NOMO-1 (cell line): ENCODE data around the gene MED9.
"Not testable (repeated sequence)": the region's sequence is repeated elsewhere in the genome, so short reads cannot be mapped to it uniquely, and the experiment has no call there.

Source experiments
- DNase-seq, 2 experiments: peaks; one replicate each; lab custom pipeline; 2025; ENCODE audit not compliant: unreplicated experiment in 2 of 2; lab: John Stamatoyannopoulos, UW

MED9 gene, protein sequence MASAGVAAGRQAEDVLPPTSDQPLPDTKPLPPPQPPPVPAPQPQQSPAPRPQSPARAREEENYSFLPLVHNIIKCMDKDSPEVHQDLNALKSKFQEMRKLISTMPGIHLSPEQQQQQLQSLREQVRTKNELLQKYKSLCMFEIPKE

DNA sequence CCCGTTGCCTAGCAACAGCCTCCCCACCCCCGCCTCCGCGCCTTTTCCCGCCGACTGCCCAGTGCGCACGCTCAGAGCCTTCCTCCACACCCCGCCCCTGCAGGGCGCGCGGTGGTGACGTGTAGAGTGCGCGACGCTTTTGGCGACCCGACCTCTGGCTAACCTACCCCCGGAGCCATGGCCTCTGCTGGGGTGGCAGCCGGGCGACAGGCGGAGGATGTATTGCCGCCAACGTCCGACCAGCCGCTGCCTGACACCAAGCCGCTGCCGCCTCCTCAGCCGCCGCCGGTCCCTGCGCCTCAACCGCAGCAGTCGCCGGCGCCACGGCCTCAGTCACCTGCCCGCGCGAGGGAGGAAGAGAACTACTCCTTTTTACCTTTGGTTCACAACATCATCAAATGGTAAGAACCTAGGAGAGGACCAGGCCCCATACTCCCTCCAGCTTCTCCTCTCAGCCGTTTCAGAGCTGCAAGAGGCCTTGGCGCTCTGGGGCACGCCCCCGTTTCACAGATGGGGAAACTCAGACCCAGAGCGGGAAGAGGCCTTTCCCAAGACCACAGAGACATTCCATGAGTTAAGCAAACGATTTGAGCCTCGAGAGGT, at the start of gene MED9:
MED9 (plus strand) TSS at position 136 of the 603 bp plus-strand sequence; CDS start at position 178, 42 bp downstream.
- DNase-seq, result peak; percentile 85 to 95

DNA sequence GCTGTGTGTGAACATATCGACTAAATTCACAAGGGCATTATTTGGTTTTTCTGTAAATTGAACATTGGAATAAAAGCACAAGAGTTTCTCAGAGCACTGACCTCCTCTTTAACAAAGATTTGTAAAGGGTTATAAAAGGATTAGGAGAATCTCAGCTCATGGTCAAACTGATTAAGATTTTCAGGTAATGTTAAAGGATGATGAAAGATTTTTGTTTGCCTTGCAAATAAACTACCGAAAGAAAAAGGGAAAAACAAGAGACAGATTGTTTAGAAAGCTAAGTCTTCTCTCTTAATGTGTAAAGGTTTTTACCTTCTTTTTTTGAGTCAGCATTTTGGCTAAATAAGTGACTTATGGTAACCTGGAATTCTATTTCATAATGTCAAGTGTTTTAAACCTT, 47.6 kb upstream of the MED9 start:
- no peak for DNase-seq

DNA sequence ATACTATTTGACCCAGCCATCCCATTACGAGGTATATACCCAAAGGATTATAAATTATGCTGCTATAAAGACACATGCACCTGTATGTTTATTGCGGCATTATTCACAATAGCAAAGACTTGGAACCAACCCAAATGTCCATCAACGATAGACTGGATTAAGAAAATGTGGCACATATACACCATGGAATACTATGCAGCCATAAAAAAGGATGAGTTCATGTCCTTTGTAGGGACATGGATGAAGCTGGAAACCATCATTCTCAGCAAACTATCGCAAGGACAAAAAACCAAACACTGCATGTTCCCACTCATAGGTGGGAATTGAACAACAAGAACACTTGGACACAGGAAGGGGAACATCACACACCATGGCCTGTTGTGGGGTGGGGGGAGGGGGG, 45.9 kb upstream of the MED9 start:
- not testable (repeated sequence) for DNase-seq

DNA sequence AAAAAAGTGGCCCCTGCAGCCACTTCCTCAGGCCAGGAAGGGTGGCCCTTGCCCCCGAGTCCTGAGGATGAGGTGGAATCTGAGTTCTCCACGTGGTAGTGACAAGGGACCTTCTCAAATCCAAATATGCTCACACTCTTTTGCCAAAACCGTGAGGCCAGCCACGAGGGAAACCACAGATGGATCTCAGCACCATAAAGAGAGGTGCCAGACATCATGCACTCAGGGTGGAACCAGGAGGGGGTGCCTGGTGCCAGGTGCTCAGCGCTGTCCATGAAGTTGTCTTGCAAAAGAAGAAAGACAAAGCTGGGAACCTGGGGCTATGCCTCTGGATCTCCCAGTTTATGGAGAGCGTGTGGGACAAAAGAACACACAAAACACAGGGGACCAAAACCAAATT, 45.2 kb upstream of the MED9 start:
- no peak for DNase-seq

DNA sequence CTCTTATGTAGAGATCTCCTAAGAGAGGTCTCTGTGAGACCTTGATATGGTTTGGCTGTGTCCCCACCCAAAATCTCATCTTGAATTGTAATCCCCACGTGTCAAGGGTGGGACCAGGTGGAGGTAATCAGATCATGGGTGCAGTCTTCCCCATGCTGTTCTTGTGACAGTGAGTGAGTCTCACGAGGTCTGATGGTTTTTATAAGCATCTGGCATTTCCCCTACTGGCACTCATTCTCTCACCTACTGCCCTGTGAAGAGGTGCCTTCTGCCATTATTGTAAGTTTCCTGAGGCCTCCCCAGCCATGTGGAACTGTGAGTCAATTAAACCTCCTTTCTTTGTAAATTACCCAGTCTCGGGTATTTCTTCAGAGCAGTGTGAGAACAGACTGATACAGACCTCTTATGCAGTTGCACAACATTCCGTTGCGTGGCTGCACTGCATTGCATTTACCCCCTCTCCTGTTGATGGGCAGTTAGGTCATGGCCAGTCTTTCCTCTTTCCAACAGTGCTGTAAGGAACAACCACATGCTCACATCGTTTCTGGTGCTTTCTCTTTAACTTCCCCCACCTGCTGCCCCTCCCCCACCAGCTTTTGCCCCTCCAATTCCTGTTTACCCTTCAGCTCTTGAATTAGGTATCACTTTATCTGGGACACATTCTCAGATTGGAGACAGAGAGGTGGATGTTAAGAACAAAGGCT, 43.6 kb upstream of the MED9 start:
- DNase-seq, result peak; percentile 75 to 90

DNA sequence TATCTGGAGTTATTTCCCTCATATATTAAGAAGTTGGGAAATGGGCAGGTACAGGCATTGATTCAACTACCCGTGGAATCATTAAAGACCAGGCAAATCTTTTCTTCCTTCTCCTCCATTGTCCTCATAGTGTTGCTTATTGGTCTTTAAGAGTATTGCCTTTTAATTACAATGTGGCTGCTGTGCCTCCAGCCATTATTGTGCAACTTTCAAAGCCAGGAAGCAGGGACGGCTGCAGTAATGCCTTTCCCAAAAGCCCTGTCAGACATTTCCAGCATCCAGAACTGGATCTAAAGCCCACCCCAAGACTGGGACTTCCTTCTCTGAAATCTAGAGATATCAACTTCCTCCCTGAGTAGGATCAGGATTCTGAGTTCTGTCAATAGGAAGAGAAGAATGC, 42.3 kb upstream of the MED9 start:
- no peak for DNase-seq

DNA sequence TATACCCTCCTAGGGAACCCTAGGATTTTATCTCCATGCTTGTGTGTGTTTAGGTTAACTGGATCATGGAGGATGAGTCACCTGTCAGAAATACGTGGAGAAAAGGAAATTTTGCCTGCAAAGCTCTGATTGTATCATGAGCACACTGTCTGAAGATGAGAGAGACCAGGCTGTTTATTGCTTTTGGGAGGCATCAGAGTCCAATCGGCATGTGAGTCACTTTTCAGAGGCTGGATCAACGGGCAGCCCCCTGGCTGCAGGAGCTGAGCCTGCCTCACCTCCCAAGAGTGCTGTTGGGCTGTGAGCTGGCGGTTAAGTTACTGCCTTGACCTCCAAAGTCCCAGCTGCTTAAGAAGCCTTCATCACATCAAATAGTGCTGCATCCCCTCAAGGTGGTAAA, 41.5 kb upstream of the MED9 start:
- DNase-seq, result no peak

DNA sequence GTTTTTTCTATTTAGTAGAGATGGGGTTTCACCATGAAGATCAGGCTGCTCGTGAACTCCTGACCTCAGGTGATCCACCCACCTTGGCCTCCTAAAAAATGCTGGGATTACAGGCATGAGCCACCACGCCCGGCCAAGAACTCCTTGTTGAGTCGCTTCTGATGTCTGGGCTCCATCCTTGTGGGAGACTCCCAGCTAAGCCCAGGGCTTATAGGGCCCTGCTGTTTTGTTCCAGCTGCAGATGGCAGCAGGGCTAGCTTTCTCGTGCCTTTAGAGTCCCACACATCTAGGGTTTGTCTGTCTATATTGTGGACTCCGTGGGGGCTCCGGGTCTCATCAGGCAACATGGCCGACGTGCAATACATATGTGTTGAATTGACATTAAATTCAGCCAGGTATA, 39.3 kb upstream of the MED9 start:
- no peak for DNase-seq

DNA sequence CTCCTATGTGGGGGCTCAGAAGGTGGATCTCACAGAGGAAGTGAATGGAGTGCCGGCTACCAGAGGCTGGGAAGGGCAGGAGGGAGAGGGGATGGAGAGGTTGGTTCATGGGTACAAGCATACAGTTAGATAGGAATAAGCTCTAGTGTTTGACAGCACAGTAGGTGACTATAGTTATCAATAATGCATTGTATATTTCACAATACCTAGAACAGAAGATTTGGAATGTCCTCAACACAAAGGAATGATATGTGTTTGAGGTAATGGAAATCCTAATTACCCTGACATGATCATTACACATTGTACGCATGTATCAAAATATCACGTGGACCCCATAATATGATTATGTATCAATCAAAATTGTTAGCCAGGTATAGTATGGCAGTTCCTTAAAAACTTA, 38.9 kb upstream of the MED9 start:
- DNase-seq, result no peak

DNA sequence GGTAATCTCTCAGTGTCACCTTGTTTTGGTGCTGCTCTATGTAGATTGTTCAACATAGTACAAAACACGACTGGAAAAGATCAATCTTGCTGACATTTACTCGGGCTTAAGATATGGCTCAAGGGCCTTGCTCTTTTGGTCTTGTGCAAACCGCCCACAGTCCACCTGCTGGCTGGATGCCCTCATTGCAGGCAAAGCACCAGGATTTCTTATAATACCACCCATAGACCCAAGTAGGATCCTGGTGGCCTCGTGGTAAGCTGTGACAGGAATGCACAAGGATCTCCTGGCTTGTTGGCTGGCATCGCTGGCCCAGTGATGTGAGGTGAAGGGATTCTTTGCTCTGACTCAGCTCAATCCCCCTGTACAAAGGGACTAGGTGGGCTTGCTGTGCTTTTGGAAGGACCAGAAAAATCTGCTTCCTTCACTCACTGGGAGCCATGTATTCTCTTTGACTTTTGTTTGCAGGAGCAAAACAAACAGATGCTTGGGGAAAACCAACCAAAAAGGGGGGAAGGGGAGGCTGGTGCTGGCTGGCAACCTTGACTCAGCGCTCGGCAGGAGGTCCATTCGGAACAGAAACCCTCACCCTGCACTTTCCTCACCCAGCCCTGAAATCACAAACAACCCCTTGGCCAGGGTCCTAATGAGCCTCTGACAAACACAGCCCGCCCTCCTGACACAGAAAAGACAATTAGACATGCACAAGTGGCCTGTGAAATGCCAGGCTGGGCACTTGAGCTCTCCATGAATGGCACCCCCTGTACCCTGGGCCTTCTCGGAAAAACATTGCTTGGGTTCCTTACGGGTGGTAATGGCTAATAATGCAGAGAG, 36.6 kb upstream of the MED9 start:
- DNase-seq, result peak; percentile 57 to 58

DNA sequence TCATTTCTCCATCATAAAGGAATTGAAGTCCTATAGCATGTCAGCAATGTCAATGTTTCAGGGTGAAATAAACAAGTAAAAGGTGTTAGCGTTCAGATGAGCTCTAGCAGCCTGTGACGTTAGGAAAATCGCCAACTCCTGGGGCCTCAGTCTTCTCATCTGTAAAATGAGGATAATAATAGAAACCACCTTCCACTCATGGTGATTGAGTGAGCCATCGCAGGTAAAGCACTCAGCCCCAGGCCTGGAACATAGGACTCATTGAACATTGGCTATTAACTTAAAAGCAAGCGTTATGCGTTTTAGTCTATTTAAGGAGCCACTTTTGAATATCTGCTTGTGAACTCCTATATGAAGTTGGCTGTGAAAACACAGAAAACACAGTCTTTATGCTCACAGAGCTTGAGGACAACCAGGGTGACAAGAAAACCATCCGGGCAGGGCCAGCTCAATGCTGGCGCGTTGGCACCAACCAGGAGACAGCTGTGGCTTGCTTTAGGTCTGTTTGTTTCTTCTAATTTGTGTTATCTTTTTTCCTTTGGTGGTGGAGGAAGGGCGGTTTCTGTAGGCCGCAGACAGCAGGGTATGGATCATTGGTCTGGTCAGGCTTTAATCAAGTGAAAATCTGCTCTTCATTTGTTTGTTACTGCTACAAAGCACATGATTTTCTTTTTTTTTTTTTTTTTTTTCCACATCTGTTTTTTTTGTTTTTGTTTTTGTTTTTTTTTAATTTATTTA, 35.7 kb upstream of the MED9 start:
- DNase-seq, result no peak

DNA sequence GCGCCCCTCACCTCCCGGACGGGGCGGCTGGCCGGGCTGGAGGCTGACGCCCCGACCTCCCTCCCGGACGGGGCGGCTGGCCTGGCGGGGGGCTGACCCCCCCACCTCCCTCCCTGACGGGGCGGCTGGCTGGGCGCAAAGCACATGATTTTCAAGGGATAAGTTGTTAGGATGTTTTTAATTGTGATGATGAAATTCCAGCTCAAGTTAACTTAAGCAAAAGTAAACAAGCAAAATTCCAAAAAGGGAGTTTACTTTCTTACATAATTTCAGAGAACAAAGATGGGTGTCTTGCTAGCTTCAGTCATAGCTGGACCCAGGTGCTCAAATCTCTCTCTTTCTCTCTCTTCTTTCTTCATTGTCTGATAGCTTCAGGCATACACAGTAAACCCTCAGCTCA, 33.6 kb upstream of the MED9 start:
- DNase-seq, result no peak

DNA sequence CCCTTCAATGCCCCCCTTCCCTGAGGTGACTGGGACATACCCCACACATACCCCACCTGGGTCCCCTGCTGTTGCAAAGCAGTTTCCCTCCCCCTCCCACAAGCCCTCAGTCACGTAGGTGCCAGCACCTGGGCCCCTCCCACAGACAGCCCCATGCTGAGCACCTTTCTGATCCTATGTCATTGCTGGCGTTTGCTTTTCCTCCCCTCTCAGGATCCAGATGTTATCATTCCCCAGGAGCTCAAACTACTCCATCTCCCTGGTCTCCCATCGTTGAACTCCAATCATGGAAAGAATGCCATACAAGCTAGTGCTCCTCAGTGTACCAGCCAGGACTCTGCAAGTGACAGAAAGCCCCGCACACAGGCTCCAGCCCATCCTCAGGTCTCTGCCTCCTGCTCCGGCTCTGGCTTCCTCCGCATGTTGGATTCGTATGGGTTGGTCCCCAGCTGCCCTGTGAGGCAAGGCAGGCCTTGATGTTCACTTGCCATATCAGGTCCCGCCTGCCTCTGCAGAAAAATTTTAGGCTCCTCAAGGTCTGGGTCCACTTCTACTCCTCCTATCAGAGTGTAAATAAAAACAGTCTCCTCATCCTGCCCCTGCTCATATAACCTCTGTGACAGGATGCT, 31.4 kb upstream of the MED9 start:
- DNase-seq, result no peak

DNA sequence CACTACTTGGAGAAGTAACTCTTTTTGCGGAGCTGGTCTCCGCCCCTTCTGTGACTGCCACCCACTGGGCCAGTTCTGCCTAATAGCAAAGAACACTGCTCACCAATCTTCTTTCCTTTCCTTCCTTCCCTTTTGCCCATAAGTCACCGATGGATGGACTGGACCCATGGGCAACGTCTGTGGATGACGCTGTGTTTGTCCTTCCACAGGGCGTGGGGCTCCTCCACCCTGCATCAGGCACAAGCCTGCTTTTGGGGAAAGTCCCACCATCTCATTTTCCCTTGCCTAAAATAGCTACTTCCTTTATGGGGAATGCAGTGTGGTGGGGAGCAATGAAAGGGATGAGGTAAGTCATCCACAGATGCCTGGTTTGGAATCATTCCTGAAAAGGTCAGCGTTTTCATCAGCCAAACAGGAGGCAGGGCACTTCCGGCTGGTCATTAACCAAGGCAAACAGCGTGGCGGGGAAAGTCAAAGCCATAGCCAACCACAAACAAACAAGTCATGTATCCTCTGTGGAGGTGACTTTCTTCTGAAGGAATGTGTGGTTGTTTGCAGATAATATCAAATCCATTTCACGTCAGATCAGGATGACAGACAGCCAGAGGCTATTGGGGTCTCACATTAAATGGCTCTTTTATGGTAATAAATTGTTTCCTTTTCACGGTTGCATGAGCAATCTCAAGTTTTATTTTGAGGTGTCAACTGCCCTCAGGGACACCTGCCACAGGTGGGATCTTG, 30.7 kb upstream of the MED9 start:
- no peak for DNase-seq

DNA sequence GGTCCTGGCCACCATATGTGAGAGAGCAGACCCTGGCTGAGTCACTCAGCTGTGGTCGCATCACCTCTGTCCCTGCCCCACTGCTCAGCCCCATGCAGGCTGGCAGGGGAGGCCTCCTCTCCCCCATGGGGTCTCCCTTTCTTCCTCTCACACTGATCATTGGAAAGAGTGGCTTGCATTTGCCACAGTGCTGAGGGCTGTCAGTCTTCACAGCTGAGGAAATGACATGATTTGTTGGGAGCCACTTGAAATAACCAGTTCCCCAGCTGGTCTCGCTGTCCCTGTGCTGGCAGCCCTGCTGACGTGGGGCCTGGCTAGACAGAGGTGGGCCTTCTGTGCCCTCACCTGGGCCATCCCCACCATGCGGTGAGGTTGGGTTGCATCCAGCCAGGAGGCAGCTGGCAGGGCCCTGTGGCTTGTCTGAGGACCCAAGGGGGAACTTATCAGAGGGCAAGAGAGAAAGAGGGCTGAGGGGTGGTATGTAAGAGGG, 30.1 kb upstream of the MED9 start:
- no peak for DNase-seq

DNA sequence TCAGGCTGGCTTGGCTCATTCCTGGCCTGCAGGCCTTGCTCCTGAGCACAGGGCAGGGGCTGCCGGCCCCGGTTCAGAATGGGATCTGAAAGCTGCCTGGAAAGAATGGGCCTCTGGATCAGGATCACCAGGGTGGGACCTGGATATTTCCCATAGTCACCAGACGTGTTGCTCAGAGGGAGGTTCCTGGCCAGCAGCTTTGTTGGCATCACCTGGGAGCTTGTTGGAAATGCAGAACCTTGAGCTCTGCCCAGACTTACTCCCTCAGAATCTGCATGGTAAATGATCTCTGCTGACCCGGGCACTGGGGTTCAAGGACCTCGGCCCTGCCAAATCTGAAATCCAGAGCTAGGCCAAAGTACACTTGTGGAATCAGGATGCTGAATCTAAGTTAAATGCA, 29.5 kb upstream of the MED9 start:
- no peak for DNase-seq

DNA sequence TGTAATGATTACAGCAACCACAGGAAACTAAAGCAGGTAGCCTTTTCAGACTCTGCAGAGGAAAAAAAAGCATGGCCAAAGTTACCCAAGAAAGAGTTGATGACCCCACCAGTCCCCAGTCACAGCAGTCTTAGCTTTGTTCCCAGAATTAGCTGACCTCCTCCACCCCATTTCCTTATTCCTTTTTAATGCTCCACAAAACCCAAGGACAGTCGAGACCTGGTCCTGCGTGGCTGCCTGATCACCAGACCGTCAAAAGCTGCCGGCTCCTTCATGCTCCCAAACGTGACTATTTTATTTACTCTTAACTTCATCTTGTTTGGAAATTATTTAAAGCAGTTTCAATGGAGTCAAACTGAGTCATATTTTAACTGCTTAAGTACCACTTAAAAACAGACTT, 28.7 kb upstream of the MED9 start:
- no peak for DNase-seq

DNA sequence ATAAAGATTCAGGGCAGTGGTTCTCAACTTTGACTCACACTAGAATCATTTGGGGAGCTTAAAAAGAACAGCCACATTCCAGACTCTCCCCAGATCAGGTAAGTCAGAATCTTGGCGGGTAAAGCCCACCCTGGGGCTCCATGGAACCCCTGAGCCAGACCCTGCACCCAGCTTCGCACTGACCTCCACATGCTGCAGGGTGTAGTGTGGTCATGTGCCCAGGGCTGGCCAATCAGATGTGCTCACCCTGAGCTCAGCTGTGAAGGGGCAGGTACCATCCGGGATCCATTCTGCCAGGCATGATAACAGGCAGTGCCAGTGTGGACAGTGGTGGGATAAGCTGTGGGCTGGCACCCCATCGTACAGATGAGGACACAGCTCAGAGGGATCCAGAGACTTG, 28.1 kb upstream of the MED9 start:
- no peak for DNase-seq

DNA sequence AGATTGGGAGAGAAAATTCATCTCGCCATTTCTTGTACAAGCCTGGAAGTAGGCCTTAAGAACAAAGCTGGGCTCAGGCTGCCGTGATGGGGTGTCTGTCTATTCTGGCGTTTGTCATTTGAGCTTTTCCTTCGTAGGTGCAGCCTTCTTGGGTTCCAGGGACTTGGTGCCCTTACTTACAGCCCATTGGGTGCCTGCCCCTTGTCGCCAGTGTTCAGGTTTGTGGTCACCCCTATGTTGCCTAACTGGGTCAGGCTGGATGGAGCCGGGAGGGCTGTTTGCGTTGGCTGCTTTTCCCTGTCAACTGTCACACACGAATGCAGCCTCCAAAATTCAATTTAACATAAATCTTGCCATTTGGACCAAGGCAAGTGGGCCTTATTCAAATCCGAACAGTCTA, 23.7 kb upstream of the MED9 start:
- DNase-seq, result no peak

DNA sequence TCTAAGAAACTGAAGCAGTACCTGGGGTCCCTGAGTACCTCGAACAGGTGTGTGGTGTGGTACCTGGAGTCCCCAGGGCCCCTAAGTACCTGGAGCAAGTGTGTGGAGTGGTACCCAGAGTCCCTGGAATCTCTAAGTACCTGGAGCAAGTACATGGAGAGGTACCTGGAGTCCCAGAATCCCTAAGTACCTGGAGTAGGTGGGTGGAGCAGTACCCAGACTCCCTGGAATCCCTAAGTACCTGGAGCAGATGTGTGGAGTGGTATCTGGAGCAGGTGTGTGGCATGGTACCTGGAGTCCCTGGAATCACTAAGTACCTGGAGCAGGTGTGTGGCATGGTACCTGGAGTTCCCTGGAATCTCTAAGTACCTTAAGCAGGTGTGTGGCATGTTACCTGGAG, 22.5 kb upstream of the MED9 start:
- no peak for DNase-seq
